Measurements from ENCODE around the gene NFATC2IP. TPM values are rescaled to one million over a fixed set of nuclear protein-coding genes. Genes with fewer than 3 reads are reported as not detected.
A peak's percentile ranks its signal among the peaks of the same experiment; 100 is the strongest.
"Not testable (repeated sequence)": the region's sequence is repeated elsewhere in the genome, so short reads cannot be mapped to it uniquely, and the experiment has no call there.

The NFATC2IP gene
- polyA plus RNA-seq, 1 donor = 91.1 TPM

GRCh38 chr16:28925386-28926228, 25.1 kb upstream of the NFATC2IP start:
- peak; percentile 86 for DNase-seq

DNA sequence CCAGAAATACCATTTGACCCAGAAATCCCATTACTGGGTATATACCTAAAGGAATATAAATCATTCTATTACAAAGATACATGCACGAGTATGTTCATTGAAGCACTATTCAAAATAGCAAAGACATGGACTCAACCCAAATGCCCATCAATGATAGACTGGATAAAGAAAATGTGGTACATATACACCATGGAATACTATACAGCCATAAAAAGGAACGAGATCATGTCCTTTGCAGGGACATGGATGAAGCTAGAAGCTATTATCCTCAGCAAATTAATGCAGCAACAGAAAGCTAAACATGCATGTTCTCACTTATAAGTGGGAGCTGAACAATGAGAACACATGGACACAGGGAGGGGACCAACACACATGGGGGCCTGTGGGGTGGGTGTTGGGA, 24.5 kb upstream of the NFATC2IP start:
- DNase-seq = not testable (repeated sequence)

DNA sequence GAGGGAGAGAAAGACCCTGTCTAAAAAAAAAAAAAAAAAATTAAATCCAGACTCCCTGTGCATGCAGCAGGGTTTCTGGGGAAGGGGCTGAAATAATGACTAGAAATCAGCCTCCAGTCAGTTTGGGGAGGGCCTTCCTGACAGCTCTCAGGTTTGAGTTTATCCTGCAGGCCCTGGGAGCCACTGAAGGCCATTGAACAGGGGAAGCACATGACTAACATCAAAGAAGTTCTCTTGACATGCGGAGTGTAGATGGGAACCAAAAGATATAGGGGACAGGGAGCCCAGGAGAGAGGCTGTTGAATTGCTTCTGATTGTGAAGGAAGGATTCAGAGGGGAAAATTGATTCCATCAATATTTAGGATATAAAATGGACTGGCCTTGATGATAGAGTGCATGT, 22.9 kb upstream of the NFATC2IP start:
- DNase-seq = no peak

DNA sequence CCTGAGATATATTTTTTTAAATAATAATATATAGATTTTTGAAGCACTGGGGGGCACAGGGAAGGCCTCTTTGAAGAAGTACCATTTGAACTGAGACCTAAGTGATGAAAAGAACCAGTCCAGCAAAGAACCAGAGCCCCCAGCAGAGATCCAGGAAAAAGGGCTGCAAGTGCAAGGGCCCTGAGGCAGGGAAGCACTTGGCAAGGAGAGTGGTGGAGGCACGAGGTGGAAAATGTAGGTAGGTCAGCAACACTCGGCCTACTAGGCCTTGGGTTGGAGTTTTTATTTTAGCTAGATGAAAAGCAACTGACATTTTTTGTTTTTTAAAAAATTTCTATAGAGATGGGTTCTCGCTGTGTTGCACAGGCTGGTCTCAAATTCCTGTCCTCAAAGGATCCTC, 20.5 kb upstream of the NFATC2IP start:
- no peak for DNase-seq

DNA sequence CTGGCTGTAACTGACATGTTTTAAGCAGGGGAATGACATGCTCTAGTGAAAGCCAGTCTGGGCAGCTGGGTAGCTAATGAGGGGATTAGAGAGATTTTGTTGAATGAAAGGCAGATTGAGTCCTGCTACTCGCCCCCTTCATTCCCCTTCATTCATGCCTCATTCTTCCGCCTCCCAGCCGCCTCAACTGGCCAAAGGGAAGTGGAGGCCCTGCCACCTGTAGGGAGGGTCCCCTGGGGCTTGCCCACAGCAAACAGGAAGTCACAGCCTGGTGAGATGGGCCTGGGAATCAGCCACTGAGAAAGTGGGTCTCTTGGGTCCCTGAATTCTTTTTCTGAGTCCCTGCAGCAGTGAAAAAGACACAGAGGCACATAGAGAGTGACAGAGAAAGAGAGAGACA, 20.1 kb upstream of the NFATC2IP start:
- no peak for DNase-seq

- DNase-seq = no peak
These were observed 18.9 kb upstream of the NFATC2IP start, which contains the start of gene CD19 for GRCh38 chr16:28931801-28932225. Gene CD19, plus strand, starts transcription at chr16:28931971. Its CDS starts 30 bp downstream, at chr16:28932001.

GRCh38 chr16:28932339-28933141, 18.2 kb upstream of the NFATC2IP start:
- DNase-seq = no peak

DNA sequence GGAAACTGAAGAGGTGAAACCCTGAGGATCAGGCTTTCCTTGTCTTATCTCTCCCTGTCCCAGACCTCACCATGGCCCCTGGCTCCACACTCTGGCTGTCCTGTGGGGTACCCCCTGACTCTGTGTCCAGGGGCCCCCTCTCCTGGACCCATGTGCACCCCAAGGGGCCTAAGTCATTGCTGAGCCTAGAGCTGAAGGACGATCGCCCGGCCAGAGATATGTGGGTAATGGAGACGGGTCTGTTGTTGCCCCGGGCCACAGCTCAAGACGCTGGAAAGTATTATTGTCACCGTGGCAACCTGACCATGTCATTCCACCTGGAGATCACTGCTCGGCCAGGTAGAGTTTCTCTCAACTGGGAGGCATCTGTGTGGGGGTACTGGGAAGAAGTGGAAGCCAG, 17.6 kb upstream of the NFATC2IP start:
- no peak for DNase-seq

- no peak for DNase-seq
These were observed 15.4 kb upstream of the NFATC2IP start for GRCh38 chr16:28935346-28935745.

DNA sequence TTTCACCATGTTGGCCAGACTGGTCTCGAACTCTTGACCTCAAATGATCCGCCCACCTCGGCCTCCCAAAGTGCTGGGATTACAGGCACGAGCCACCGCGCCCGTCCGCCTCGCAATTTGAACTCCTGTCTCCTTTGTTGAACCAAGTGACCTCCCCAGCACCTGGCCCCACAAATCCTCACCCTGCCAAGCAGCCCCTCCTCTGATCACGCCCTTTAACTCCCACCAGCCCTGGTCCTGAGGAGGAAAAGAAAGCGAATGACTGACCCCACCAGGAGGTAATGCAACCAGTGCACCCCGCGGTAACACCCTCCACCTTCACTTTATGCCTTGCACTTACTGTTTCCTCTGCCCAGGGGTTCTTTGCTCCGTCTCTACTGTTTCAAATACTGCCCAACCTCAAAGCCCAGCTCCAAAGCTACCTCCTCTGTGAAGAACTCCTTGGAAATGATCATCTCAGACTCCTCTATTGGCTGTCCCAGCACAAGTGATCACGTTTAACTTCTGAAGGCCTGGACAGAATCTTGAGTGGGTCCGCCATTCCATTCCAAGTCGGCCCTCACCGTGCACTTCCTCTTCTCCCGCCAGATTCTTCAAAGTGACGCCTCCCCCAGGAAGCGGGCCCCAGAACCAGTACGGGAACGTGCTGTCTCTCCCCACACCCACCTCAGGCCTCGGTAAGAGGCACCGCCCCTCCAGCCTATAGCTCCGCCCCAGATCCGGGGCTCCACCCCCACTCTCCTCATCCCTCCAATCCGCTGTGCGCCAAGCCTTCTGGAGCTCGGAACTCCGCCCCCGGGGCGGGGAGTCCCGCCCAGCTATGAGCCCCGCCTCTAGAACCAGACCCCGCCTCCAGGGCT, 14.6 kb upstream of the NFATC2IP start:
- no peak for DNase-seq

GRCh38 chr16:28936784-28937155, 14.0 kb upstream of the NFATC2IP start:
- DNase-seq = no peak

GRCh38 chr16:28937222-28937876, 13.4 kb upstream of the NFATC2IP start:
- no peak for DNase-seq

GRCh38 chr16:28938721-28939120, 12.0 kb upstream of the NFATC2IP start:
- no peak for DNase-seq

GRCh38 chr16:28939825-28940224, 10.9 kb upstream of the NFATC2IP start:
- not testable (repeated sequence) for DNase-seq

DNA sequence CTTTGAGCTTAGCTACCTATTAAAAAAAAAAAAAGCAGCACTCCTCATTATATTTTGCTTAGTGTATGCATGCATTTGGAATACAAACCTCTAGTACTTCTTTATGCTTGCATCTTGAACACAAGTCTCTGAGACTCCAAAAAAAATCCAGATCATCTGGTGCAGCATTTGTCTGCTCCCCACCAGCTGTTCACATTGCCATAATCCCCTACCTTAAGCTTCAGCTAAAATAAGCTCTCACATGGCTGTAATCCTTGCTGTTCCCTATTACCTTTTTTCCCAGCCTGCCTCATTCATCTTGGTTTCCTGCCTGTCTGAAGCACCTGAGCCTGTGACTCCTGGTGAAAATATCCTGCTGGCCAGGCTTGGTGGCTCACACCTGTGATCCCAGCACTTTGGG, 7.5 kb upstream of the NFATC2IP start:
- DNase-seq = no peak

DNA sequence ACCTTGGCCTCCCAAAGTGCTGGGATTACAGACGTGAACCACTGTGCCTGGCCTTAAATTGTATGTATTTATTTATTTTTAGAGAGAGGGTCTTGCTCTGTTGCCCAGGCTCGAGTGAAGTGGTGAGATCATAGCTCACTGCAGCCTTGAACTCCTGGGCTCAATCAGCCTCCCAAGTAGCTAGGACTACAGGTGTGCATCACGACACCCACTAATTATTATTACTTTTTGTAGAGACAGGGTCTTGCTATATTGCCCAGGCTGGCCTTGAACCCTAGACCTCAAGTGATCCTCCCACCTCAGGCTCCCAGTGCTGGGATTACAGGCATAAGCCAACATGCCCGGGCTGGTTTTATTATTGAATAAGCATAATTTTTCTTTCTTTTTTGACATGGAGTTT, 4.1 kb upstream of the NFATC2IP start:
- DNase-seq = no peak

DNA sequence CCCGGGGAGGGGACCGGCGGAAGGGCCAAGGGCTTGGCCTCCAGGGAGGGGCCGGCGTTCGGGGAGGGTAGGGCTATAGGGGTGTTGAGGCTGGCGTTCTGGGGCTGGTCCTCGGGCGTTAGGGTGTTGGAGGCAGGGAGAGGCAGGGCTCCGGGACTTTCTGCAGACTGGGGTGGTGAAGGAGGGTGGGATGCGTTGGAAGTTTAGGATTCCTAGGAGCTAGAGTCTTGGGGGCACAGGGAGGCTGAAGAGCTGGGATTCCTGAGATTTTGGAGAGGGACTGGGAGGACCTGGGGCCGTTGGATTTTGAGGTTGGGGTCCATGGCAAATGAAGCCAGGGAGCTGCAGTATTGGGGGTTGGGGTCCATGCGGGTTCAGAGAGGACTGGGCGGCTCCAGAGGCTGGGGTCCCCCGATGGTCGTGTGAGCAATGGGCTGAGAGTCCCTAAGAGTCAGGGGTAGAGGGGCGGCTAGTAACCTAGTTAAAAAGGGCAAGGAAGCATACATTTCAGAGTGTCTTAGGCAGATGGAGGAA, 740 bp downstream of the NFATC2IP start:
- no peak for DNase-seq

GRCh38 chr16:28958216-28958615, 7.5 kb downstream of the NFATC2IP start:
- no peak for DNase-seq

GRCh38 chr16:28958836-28959235, 8.1 kb downstream of the NFATC2IP start:
- DNase-seq = no peak

- DNase-seq = no peak
These were observed 13.3 kb downstream of the NFATC2IP start for GRCh38 chr16:28964072-28964471.

DNA sequence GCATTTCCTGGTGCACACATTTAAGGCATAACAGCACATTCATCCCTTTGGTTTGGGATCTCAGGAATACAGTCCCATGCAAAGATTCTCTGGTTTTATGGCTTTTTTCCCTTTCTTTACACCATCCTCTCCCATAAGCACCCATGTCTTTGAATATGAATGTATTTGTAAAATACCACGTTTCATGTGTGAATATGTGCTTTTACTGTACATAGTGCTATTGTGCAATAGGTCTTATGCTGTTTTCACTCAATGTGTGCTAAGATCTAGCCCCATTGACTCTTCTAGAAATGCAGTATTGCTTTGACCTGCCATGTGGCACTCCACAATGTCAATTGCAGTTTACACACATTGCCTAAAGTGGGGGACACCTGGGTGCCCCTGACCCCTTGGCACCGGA, 13.8 kb downstream of the NFATC2IP start:
- DNase-seq = no peak
